GM10266 (cell line): ENCODE results near the gene MPC1L.

Experiments used
- DNase-seq: peaks from one replicate; pipeline ENCODE4 v3.0.0; 2012; ENCODE audit errors: extremely low spot score
- CTCF ChIP-seq: IDR thresholded peaks from 2 replicates; pipeline ENCODE4 v1.5.1; 2012; ENCODE audit warnings: mild to moderate bottlenecking, low read depth; ENCODE audit not compliant: control insufficient read depth, insufficient read depth; ENCODE audit errors: missing control alignments

MPC1L gene

DNA sequence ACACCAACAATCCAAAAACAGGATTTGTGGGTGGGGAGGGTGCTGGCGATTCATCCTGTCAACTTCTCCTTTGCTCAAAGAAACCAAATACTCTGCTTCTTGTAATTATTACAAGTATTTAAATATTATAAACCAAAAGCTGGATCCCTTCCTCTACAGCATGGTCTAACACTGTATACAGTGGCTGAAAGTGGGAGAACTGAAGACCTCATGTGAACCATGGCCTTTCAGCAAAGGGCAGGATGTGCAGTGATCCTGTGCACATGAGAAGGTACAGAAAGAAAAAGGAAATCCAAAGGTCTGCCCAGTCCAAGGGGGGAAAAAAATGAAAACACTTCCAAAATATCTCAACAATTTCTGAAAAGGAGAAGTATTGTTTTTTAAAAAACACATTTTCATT lies 29.4 kb downstream of the MPC1L start:
- DNase-seq: no peak
- TF ChIP-seq CTCF: no peak

- TF ChIP-seq CTCF: no peak
- DNase-seq: no peak
These were observed 30.3 kb downstream of the MPC1L start for GRCh38 chrX:40653535-40653934.

DNA sequence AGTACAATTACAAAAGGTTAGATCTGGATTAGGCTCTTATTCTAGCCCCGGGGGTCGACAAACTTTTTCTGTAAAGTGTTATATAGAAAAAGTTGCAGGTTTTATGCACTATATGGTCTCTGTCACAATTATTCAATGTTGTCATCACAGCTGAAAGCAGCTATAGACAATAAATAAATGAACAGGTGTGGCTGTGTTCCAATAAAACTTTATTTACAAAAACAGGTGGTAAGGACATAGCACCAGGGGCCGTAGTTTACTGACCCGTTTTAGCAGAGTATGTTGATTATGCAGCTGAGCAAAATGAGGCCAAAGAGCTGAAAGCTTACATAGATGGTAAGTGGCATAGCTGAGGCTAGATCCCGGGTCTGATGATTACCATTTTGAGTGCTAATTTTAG lies 37.2 kb downstream of the MPC1L start:
- DNase-seq: no peak
- no peak for TF ChIP-seq CTCF

DNA sequence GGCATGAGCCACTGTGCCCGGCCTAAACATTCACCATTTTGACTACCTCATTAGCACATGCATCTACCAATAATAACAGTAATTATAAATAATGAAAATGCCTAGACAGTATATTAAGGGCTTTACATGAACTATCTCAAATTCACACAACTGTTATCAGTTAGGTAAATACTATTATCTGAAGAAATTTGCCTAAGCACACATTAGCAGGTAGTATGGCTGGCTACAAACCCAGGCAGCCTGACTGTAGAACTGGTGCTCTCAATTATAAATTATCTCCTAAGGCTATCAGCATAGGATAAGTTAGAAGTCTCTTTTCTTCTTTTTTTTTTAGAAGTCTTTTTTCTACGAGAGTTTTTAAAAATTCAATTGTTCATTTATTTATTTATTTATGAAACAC lies 38.3 kb downstream of the MPC1L start:
- TF ChIP-seq CTCF: no peak
- DNase-seq: no peak

- DNase-seq: no peak
- TF ChIP-seq CTCF: no peak
These were observed 40.0 kb downstream of the MPC1L start for GRCh38 chrX:40663078-40663740.

DNA sequence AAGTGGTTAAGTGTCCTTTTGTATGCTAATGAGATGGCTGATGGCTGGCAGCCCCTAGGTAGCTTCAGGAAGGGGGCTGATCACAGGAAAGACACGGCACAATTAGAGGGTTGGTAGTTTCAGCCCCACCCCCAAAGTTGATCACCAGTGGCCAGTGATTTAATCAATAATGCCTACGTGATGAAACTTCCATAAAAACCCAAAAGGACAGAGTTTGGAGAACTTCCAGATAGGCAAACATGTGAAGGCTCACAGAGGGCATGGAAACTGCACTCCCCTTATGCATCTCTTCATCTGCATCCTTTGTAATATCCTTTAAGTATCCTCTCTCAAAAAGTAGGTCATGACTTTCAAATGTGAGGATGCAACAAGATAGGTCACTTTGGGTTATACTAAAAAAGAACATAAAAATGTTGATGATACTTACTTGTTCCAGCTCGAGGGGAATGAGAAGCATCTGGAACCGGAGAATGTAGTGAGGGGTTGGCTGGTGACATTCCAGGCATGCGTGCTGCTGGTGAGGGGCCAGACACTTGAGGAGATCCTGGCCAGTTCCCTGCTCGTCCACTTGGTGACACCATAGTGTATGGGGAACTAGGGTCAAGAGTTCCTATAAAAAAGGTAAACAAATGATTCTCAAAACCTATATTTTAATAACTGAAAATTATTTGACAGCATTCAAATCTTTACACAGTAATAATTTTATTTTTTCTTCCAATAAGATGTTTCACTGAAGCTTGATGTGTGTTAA lies 40.8 kb downstream of the MPC1L start:
- no peak for DNase-seq
- no peak for TF ChIP-seq CTCF

- no peak for TF ChIP-seq CTCF
- DNase-seq: no peak
These were observed 47.9 kb downstream of the MPC1L start for GRCh38 chrX:40671126-40671525.
